ENCODE measurements around the gene SPO11. TPM values are rescaled to one million over a fixed set of nuclear protein-coding genes. Genes with fewer than 3 reads are reported as not detected.

The SPO11 gene
- polyA plus RNA-seq, 1 donor from 2014 or later: not detected

DNA sequence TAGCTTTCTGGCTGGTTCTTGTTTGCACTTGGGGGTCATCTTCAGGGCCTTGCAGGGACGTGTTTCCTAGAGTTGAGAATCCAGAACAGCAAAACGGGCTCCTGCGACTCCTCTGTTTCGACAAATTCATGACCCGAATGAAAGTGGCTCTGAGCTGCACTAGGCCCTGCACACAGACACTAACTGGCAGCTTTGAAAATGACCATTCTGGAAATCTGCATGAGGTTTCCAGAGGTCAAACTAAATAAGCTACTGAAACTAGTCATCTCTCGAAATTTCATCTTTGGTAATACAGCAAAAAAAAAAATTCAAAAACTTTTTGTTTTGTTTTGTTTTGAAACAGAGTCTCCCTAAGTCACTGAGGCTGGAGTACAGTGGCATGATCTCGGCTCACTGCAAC is 47.7 kb upstream of the SPO11 start:
- no peaks in the 10 kb centered on the region for H4K20me1 ChIP-seq (ENCODE audit: insufficient read depth)
- no peaks in the 10 kb centered on the region for H3K36me3 ChIP-seq (ENCODE audit: insufficient read depth, low read length)
- H3K4me2 ChIP-seq (ENCODE audit: low read length): no peak overlapping the region
- no peak for TF ChIP-seq SMC3 (conservative IDR thresholded peaks at IDR 0.05; ENCODE audit: poor library complexity)
- TF ChIP-seq MXI1 (conservative IDR thresholded peaks at IDR 0.05; ENCODE audit: poor library complexity, severe bottlenecking): no peak
- TF ChIP-seq, protein P1, sequence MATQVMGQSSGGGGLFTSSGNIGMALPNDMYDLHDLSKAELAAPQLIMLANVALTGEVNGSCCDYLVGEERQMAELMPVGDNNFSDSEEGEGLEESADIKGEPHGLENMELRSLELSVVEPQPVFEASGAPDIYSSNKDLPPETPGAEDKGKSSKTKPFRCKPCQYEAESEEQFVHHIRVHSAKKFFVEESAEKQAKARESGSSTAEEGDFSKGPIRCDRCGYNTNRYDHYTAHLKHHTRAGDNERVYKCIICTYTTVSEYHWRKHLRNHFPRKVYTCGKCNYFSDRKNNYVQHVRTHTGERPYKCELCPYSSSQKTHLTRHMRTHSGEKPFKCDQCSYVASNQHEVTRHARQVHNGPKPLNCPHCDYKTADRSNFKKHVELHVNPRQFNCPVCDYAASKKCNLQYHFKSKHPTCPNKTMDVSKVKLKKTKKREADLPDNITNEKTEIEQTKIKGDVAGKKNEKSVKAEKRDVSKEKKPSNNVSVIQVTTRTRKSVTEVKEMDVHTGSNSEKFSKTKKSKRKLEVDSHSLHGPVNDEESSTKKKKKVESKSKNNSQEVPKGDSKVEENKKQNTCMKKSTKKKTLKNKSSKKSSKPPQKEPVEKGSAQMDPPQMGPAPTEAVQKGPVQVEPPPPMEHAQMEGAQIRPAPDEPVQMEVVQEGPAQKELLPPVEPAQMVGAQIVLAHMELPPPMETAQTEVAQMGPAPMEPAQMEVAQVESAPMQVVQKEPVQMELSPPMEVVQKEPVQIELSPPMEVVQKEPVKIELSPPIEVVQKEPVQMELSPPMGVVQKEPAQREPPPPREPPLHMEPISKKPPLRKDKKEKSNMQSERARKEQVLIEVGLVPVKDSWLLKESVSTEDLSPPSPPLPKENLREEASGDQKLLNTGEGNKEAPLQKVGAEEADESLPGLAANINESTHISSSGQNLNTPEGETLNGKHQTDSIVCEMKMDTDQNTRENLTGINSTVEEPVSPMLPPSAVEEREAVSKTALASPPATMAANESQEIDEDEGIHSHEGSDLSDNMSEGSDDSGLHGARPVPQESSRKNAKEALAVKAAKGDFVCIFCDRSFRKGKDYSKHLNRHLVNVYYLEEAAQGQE (IDR thresholded peaks at IDR 0.05; ENCODE audit: borderline replicate concordance): no peak
- no peak for TF ChIP-seq RAD21 (conservative IDR thresholded peaks at IDR 0.05)
- no peak for TF ChIP-seq POLR2AphosphoS5 (IDR thresholded peaks at IDR 0.05)
- no peak for TF ChIP-seq CTCF (IDR thresholded peaks at IDR 0.05; ENCODE audit: poor library complexity, severe bottlenecking)
- no peak for TF ChIP-seq TAF1 (IDR thresholded peaks at IDR 0.05; ENCODE audit: low read depth)
- TF ChIP-seq EP300 (conservative IDR thresholded peaks at IDR 0.05; ENCODE audit: poor library complexity, severe bottlenecking): no peak
- TF ChIP-seq EZH2 (IDR thresholded peaks at IDR 0.05; ENCODE audit: borderline replicate concordance, insufficient read depth, low read length, poor library complexity, severe bottlenecking): no peak
- H3K9ac ChIP-seq (ENCODE audit: low read length): no peak overlapping the region
- H3K4me3 ChIP-seq (ENCODE audit: low read length): no peak overlapping the region
- H3K27me3 ChIP-seq (ENCODE audit: insufficient read depth, low read depth, low read length): peaks cover 1% of the 10 kb centered on the region
- H3K9me3 ChIP-seq (ENCODE audit: low read length): no peaks in the 10 kb centered on the region
- no peaks in the 10 kb centered on the region for H3K79me2 ChIP-seq (replicated peaks; ENCODE audit: insufficient read depth, low read length)
- no peaks in the 10 kb centered on the region for H3F3A ChIP-seq (ENCODE audit: insufficient read depth, low read length, poor library complexity, severe bottlenecking)
- no peak overlapping the region for H2AFZ ChIP-seq (ENCODE audit: low read depth, low read length)
- no peaks in the 10 kb centered on the region for H3K9me2 ChIP-seq (ENCODE audit: insufficient read depth, low read length)
- H3K27ac ChIP-seq (ENCODE audit: low read length): no peak overlapping the region

- Histone ChIP-seq H3K4me3 (ENCODE audit: low read length) (no peak overlapping the region), H3K27ac (ENCODE audit: low read length) (no peak overlapping the region), H3K36me3 (ENCODE audit: insufficient read depth, low read length) (no peaks in the 10 kb centered on the region), H2AFZ (ENCODE audit: low read depth, low read length) (no peak overlapping the region), H4K20me1 (ENCODE audit: insufficient read depth) (no peaks in the 10 kb centered on the region), H3K9me3 (ENCODE audit: low read length) (no peaks in the 10 kb centered on the region), H3K4me2 (ENCODE audit: low read length) (no peak overlapping the region), H3K79me2 (replicated peaks; ENCODE audit: insufficient read depth, low read length) (no peaks in the 10 kb centered on the region), H3K9me2 (ENCODE audit: insufficient read depth, low read length) (no peaks in the 10 kb centered on the region), H3K9ac (ENCODE audit: low read length) (no peak overlapping the region), H3F3A (ENCODE audit: insufficient read depth, low read length, poor library complexity, severe bottlenecking) (no peaks in the 10 kb centered on the region), H3K27me3 (ENCODE audit: insufficient read depth, low read depth, low read length) (peaks cover 6% of the 10 kb centered on the region)
- TF ChIP-seq EZH2 (IDR thresholded peaks at IDR 0.05; ENCODE audit: borderline replicate concordance, insufficient read depth, low read length, poor library complexity, severe bottlenecking) (no peak), TAF1 (IDR thresholded peaks at IDR 0.05; ENCODE audit: low read depth) (no peak), EP300 (conservative IDR thresholded peaks at IDR 0.05; ENCODE audit: poor library complexity, severe bottlenecking) (no peak), CTCF (IDR thresholded peaks at IDR 0.05; ENCODE audit: poor library complexity, severe bottlenecking) (no peak), POLR2AphosphoS5 (IDR thresholded peaks at IDR 0.05) (no peak), RAD21 (conservative IDR thresholded peaks at IDR 0.05) (no peak), MXI1 (conservative IDR thresholded peaks at IDR 0.05; ENCODE audit: poor library complexity, severe bottlenecking) (no peak), SMC3 (conservative IDR thresholded peaks at IDR 0.05; ENCODE audit: poor library complexity) (no peak)
- TF ChIP-seq, protein P1 (IDR thresholded peaks at IDR 0.05; ENCODE audit: borderline replicate concordance): no peak
Measured at GRCh38 chr20:57282670-57283361, 46.8 kb upstream of the SPO11 start.
